Measurements from ENCODE around the gene S100A16.

GRCh38 chr1:153631047-153632022 is 18.4 kb upstream of the S100A16 start:
- no peak for TF ChIP-seq POLR2A (IDR thresholded peaks at IDR 0.05; ENCODE audit: extremely low read depth, insufficient read length)
- TF ChIP-seq CTCF (IDR thresholded peaks at IDR 0.05; ENCODE audit: low read depth, low read length) = no peak
